Measurements from ENCODE around the gene CDK15.
"Not testable (repeated sequence)": the region's sequence is repeated elsewhere in the genome, so short reads cannot be mapped to it uniquely, and the experiment has no call there.

Gene CDK15

GRCh38 chr2:201806442-201807170 is at the start of gene CDK15:
Gene CDK15, plus strand, starts transcription at chr2:201806537. Its CDS starts 128 bp downstream, at chr2:201806665.
- DNase-seq (ENCODE audit: low spot score) = no peak

GRCh38 chr2:201758234-201758633 is 48.1 kb upstream of the CDK15 start:
- DNase-seq (ENCODE audit: low spot score) = no peak

GRCh38 chr2:201758873-201759272 is 47.5 kb upstream of the CDK15 start:
- DNase-seq (ENCODE audit: low spot score) = no peak

- DNase-seq (ENCODE audit: low spot score) = no peak
Observed at GRCh38 chr2:201759567-201759966, 46.8 kb upstream of the CDK15 start.

- no peak for DNase-seq (ENCODE audit: low spot score)
Observed at GRCh38 chr2:201761101-201761500, 45.2 kb upstream of the CDK15 start.

- not testable (repeated sequence) for DNase-seq (ENCODE audit: low spot score)
Observed at GRCh38 chr2:201764469-201764868, 41.9 kb upstream of the CDK15 start.

GRCh38 chr2:201765799-201766198 is 40.5 kb upstream of the CDK15 start:
- no peak for DNase-seq (ENCODE audit: low spot score)

GRCh38 chr2:201768918-201769317 is 37.4 kb upstream of the CDK15 start:
- no peak for DNase-seq (ENCODE audit: low spot score)

GRCh38 chr2:201769666-201770373 is 36.5 kb upstream of the CDK15 start:
- no peak for DNase-seq (ENCODE audit: low spot score)

- DNase-seq (ENCODE audit: low spot score) = no peak
Observed at GRCh38 chr2:201773990-201774389, 32.3 kb upstream of the CDK15 start.

GRCh38 chr2:201774546-201774945 is 31.8 kb upstream of the CDK15 start:
- no peak for DNase-seq (ENCODE audit: low spot score)

- DNase-seq (ENCODE audit: low spot score) = no peak
Observed at GRCh38 chr2:201775326-201775725, 31.0 kb upstream of the CDK15 start.

GRCh38 chr2:201777043-201777442 is 29.3 kb upstream of the CDK15 start:
- no peak for DNase-seq (ENCODE audit: low spot score)

- no peak for DNase-seq (ENCODE audit: low spot score)
Observed at GRCh38 chr2:201777869-201778268, 28.5 kb upstream of the CDK15 start.

GRCh38 chr2:201779901-201780673 is 26.2 kb upstream of the CDK15 start:
- peak; percentile 63 for DNase-seq (ENCODE audit: low spot score)

GRCh38 chr2:201780674-201781493 is 25.5 kb upstream of the CDK15 start, which contains the start of gene ALS2:
Gene ALS2, minus strand, starts transcription at chr2:201780933. Its CDS starts 12,048 bp downstream, at chr2:201768885.
- peak; percentile 94 for DNase-seq (ENCODE audit: low spot score)

- no peak for DNase-seq (ENCODE audit: low spot score)
Observed at GRCh38 chr2:201781557-201782051, 24.7 kb upstream of the CDK15 start.

- DNase-seq (ENCODE audit: low spot score) = no peak
Observed at GRCh38 chr2:201784563-201784962, 21.8 kb upstream of the CDK15 start.

GRCh38 chr2:201785135-201785534 is 21.2 kb upstream of the CDK15 start:
- no peak for DNase-seq (ENCODE audit: low spot score)

- DNase-seq (ENCODE audit: low spot score) = no peak
Observed at GRCh38 chr2:201786471-201786870, 19.9 kb upstream of the CDK15 start.

- no peak for DNase-seq (ENCODE audit: low spot score)
Observed at GRCh38 chr2:201788371-201788770, 18.0 kb upstream of the CDK15 start.

- DNase-seq (ENCODE audit: low spot score) = no peak
Observed at GRCh38 chr2:201789395-201789794, 16.9 kb upstream of the CDK15 start.
